DND-41 (cell line): ENCODE measurements around the gene SPCS2.

Experiments
- ATAC-seq: fragments of 200-7000 bp; cut with Tn5 transposase; 3 replicates; pipeline ENCODE4 v1.9.1; 2021; ENCODE audit warnings: low read depth; ENCODE audit not compliant: insufficient read depth
- DNase-seq: peaks from one replicate; pipeline ENCODE4 v3.0.0-alpha.2; 2020
- H2AFZ ChIP-seq: 2 replicates; pipeline ENCODE4 v1.6.0; 2012; ENCODE audit warnings: low read depth, low read length
- H3K27ac ChIP-seq: 2 replicates; pipeline ENCODE4 v1.5.1; 2012; ENCODE audit warnings: low read length, inconsistent platforms
- H3K27me3 ChIP-seq: fragments of 200-600 bp; sonication (generic); 2 replicates; pipeline ENCODE4 v1.6.0; 2012; ENCODE audit warnings: low read length, mild to moderate bottlenecking, inconsistent platforms; ENCODE audit not compliant: insufficient read depth, poor library complexity
- H3K36me3 ChIP-seq: 2 replicates; pipeline ENCODE4 v1.5.1; 2012; ENCODE audit warnings: low read length, inconsistent platforms; ENCODE audit not compliant: insufficient read depth
- H3K4me1 ChIP-seq: 2 replicates; pipeline ENCODE4 v1.5.1; 2012; ENCODE audit warnings: mild to moderate bottlenecking, low read length; ENCODE audit not compliant: insufficient read depth
- H3K4me2 ChIP-seq: 2 replicates; pipeline ENCODE4 v1.6.0; 2012; ENCODE audit warnings: mild to moderate bottlenecking, moderate library complexity, low read length, inconsistent platforms; ENCODE audit not compliant: insufficient read depth
- H3K4me3 ChIP-seq, 2 experiments: fragments of 200-600 bp in 1 of 2; shearing (Covaris generic) in 1 of 2; 2 replicates each; pipeline ENCODE4 v1.5.1; 2012 to 2016; ENCODE audit warnings: inconsistent platforms in 2 of 2, low read length in 2 of 2, mild to moderate bottlenecking in 2 of 2, low read depth in 1 of 2, moderate library complexity in 1 of 2
- H3K79me2 ChIP-seq: 2 replicates; pipeline ENCODE4 v1.6.0; 2012; ENCODE audit warnings: low read length, inconsistent platforms; ENCODE audit not compliant: insufficient read depth
- H3K9ac ChIP-seq: 2 replicates; pipeline ENCODE4 v1.6.0; 2012; ENCODE audit warnings: low read depth, mild to moderate bottlenecking, inconsistent platforms, low read length, moderate library complexity
- H3K9me3 ChIP-seq: 2 replicates; pipeline ENCODE4 v1.5.1; 2012; ENCODE audit warnings: low read length, moderate library complexity, mild to moderate bottlenecking, inconsistent platforms; ENCODE audit not compliant: insufficient read depth, severe bottlenecking
- H4K20me1 ChIP-seq: 2 replicates; pipeline ENCODE4 v1.6.0; 2012; ENCODE audit warnings: low read length; ENCODE audit not compliant: insufficient read depth
- CTCF ChIP-seq: IDR thresholded peaks from 2 replicates; pipeline ENCODE4 v1.5.1; 2012; ENCODE audit warnings: borderline replicate concordance, low read length, moderate library complexity, mild to moderate bottlenecking; ENCODE audit not compliant: poor library complexity, severe bottlenecking; ENCODE audit errors: extremely low read depth
- EZH2 ChIP-seq: IDR thresholded peaks from 3 replicates; pipeline ENCODE4 v1.6.1; 2012; ENCODE audit warnings: borderline replicate concordance, low read depth, mild to moderate bottlenecking, moderate library complexity, low read length, inconsistent platforms; ENCODE audit not compliant: severe bottlenecking

Gene SPCS2

GRCh38 chr11:75000975-75001354, 51.9 kb downstream of the SPCS2 start:
- ATAC-seq: no peak

GRCh38 chr11:75001686-75002085, 52.6 kb downstream of the SPCS2 start:
- no peak for ATAC-seq
- Histone ChIP-seq H3K4me1 (no peaks in the 10 kb centered on the region), H3K9me3 (no peaks in the 10 kb centered on the region), H3K27ac (no peak overlapping the region), H3K79me2 (no peaks in the 10 kb centered on the region), H4K20me1 (peaks cover 4% of the 10 kb centered on the region; the same call in 1 of the 2 replicates), H3K9ac (no peak overlapping the region), H3K4me2 (no peak overlapping the region), H3K4me3 (no peak overlapping the region), H3K36me3 (peaks cover 59% of the 10 kb centered on the region), H2AFZ (no peak overlapping the region), H3K27me3 (no peaks in the 10 kb centered on the region)
- DNase-seq: no peak
- TF ChIP-seq EZH2: no peak
- no peak for TF ChIP-seq CTCF

More at GRCh38 chr11:75000975-75001354, 51.9 kb downstream of the SPCS2 start:
- H3K79me2 ChIP-seq: no peaks in the 10 kb centered on the region
- peaks cover 59% of the 10 kb centered on the region for H3K36me3 ChIP-seq
- no peak for DNase-seq
- peaks cover 4% of the 10 kb centered on the region; the same call in 1 of the 2 replicates for H4K20me1 ChIP-seq
- no peak overlapping the region for H2AFZ ChIP-seq
- no peak overlapping the region for H3K27ac ChIP-seq
- no peaks in the 10 kb centered on the region for H3K27me3 ChIP-seq
- no peaks in the 10 kb centered on the region for H3K9me3 ChIP-seq
- H3K9ac ChIP-seq: no peak overlapping the region
- H3K4me3 ChIP-seq: no peak overlapping the region
- no peak for TF ChIP-seq EZH2
- no peak for TF ChIP-seq CTCF
- no peak overlapping the region for H3K4me2 ChIP-seq
- H3K4me1 ChIP-seq: no peaks in the 10 kb centered on the region

GRCh38 chr11:75002516-75002915, 53.5 kb downstream of the SPCS2 start:
- H3K27ac ChIP-seq: no peak overlapping the region
- ATAC-seq: no peak
- DNase-seq: no peak

More at GRCh38 chr11:75002516-75002915, 53.5 kb downstream of the SPCS2 start:
- Histone ChIP-seq H2AFZ (no peak overlapping the region), H3K4me1 (no peaks in the 10 kb centered on the region), H3K4me2 (no peak overlapping the region), H3K79me2 (no peaks in the 10 kb centered on the region), H3K27me3 (no peaks in the 10 kb centered on the region), H3K9me3 (no peaks in the 10 kb centered on the region), H4K20me1 (peaks cover 4% of the 10 kb centered on the region; the same call in 1 of the 2 replicates), H3K4me3 (no peak overlapping the region), H3K9ac (no peak overlapping the region), H3K36me3 (peaks cover 60% of the 10 kb centered on the region)
- TF ChIP-seq CTCF (no peak), EZH2 (no peak)
